CD4-positive, alpha-beta T cell (primary cell): ENCODE data around the gene PPOX. TPM values are rescaled to one million over a fixed set of nuclear protein-coding genes. Genes with fewer than 3 reads are reported as not detected.
A peak's percentile ranks its signal among the peaks of the same experiment; 100 is the strongest.

Experiments used
- ATAC-seq: fragments of 200-7000 bp; cut with Tn5 transposase; one replicate; pipeline ENCODE4 v1.10.0; 2022; ENCODE audit warnings: mild to moderate bottlenecking; ENCODE audit not compliant: poor library complexity
- CTCF ChIA-PET: fragments of 350-600 bp; sonication (Branson Sonifier 250); formaldehyde crosslinking; loops from one replicate; lab custom pipeline; 2021; ENCODE audit warnings: antibody characterized with exemption, inconsistent platforms; lab: Charles Lee
- POLR2A ChIA-PET: fragments of 350-600 bp; sonication (Branson Sonifier 250); formaldehyde crosslinking; loops from one replicate; lab custom pipeline; 2021; ENCODE audit warnings: antibody characterized with exemption, inconsistent platforms; lab: Charles Lee
- DNase-seq, 14 experiments: peaks; one replicate each; pipeline ENCODE4 v3.0.0-alpha.2; 2013 to 2020; ENCODE audit warnings: mixed read lengths in 2 of 14
- H3K27ac ChIP-seq, 2 donors: one replicate each; pipeline versions ENCODE4 v1.5.1 to v1.7.0; 2013; ENCODE audit warnings: low read length in 2 of 2, low read depth in 1 of 2, mild to moderate bottlenecking in 1 of 2
- H3K27me3 ChIP-seq, 2 experiments: 1 replicate in 1 of 2; 2 replicates in 1 of 2; pipeline versions ENCODE4 v1.6.1 to v1.7.0; 2013; ENCODE audit warnings: low read length in 2 of 2, control low read depth in 1 of 2, mild to moderate bottlenecking in 1 of 2, moderate library complexity in 1 of 2; ENCODE audit not compliant: insufficient read depth in 2 of 2, control insufficient read depth in 1 of 2
- H3K36me3 ChIP-seq: one replicate; pipeline ENCODE4 v1.6.1; 2013; ENCODE audit warnings: low read length, control low read depth; ENCODE audit not compliant: insufficient read depth
- H3K4me1 ChIP-seq: one replicate; pipeline ENCODE4 v1.6.1; 2013; ENCODE audit warnings: low read length, control low read depth; ENCODE audit not compliant: insufficient read depth
- H3K4me3 ChIP-seq: one replicate; pipeline ENCODE4 v1.5.1; 2013; ENCODE audit warnings: mild to moderate bottlenecking, low read length, moderate library complexity
- H3K9me3 ChIP-seq, 2 experiments: 1 replicate in 1 of 2; 2 replicates in 1 of 2; pipeline versions ENCODE4 v1.6.1 to v1.7.0; 2013; ENCODE audit warnings: low read length in 2 of 2, mild to moderate bottlenecking in 2 of 2, control low read depth in 1 of 2, moderate library complexity in 1 of 2; ENCODE audit not compliant: control insufficient read depth in 1 of 2, insufficient read depth in 1 of 2
- H3K27ac Mint-ChIP-seq: one replicate; pipeline ENCODE4 v1.8.0; 2020; ENCODE audit warnings: mixed read lengths
- H3K27me3 Mint-ChIP-seq: one replicate; pipeline ENCODE4 v1.8.0; 2021; ENCODE audit warnings: mixed read lengths
- H3K36me3 Mint-ChIP-seq: one replicate; pipeline ENCODE4 v1.8.0; 2021; ENCODE audit warnings: low read depth, mixed read lengths
- H3K4me1 Mint-ChIP-seq: one replicate; pipeline ENCODE4 v1.8.0; 2021; ENCODE audit warnings: low read depth, mixed read lengths
- H3K4me3 Mint-ChIP-seq: one replicate; pipeline ENCODE4 v1.8.0; 2020; ENCODE audit warnings: mild to moderate bottlenecking, mixed read lengths
- H3K9me3 Mint-ChIP-seq: one replicate; pipeline ENCODE4 v1.8.0; 2020; ENCODE audit warnings: mixed read lengths
- intact Hi-C, 2 experiments: fragments of 100-400 bp; cut with DNase I in 1 of 2; cut with micrococcal nuclease in 1 of 2; formaldehyde crosslinking; loops; one replicate each; pipeline versions ENCODE4 v1.15.1 to v1.9.0; 2023 to 2025; cut with DNase I, micrococcal nuclease
- total RNA-seq, 174 experiments: library from RNA in 2 of 174; stranded (reverse) in 2 of 174; gene quantifications; one replicate each; pipeline ENCODE4 v1.2.3 and lab custom pipeline; 2021 to 2026
- TF ChIP-seq, protein P1 (sequence below): fragments of 200-600 bp; IDR thresholded peaks from one replicate; pipeline ENCODE4 v1.8.0; 2022; ENCODE audit warnings: antibody characterized with exemption, mild to moderate bottlenecking

PPOX gene
- total RNA-seq, 2 experiments from 2014 or later, result 28.6 to 31.5 TPM

DNA sequence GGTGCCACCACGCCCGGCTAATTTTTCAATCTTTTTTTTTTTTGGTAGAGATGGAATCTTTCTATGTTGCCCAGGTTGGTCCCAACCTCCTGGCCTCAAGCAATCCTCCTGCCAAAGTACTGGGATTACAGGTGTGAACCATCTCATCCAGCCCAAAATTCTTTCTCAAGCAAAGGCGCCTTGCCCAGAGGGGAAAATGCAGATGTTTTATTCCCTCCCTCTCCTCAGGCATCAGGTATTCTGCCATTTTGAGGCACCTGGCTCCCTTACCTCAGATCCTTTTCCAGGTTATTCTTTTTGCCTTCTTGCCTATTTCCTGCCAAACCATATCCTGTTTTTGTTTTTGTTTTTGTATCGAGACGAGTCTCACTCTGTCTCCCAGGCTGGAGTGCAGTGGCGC is 22.2 kb downstream of the PPOX start:
- Mint-ChIP-seq H3K27ac (peak overlapping the region; percentile 37), H3K4me1 (peaks cover 74% of the 10 kb centered on the region)
- TF ChIP-seq, protein P1, sequence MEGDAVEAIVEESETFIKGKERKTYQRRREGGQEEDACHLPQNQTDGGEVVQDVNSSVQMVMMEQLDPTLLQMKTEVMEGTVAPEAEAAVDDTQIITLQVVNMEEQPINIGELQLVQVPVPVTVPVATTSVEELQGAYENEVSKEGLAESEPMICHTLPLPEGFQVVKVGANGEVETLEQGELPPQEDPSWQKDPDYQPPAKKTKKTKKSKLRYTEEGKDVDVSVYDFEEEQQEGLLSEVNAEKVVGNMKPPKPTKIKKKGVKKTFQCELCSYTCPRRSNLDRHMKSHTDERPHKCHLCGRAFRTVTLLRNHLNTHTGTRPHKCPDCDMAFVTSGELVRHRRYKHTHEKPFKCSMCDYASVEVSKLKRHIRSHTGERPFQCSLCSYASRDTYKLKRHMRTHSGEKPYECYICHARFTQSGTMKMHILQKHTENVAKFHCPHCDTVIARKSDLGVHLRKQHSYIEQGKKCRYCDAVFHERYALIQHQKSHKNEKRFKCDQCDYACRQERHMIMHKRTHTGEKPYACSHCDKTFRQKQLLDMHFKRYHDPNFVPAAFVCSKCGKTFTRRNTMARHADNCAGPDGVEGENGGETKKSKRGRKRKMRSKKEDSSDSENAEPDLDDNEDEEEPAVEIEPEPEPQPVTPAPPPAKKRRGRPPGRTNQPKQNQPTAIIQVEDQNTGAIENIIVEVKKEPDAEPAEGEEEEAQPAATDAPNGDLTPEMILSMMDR, result no peak

DNA sequence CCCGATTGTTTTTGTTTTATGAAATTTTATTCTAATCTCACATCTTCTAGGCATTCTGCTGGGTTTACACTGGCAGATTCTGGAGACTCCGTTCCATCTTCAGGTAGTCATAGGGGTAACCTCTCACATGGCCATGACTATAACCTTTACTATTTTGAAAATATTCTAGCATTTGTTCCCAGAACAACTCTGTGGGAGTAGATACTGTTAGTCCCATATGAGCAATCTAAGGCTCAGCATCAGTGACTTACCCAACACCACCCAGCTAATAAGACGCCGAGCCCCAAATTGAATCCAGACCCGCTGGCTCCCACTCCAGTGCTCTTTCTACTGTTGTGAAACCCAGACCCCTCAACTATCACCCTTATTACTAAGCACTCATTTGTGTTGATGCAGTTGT is 22.8 kb downstream of the PPOX start:
- H3K9me3 ChIP-seq, result no peaks in the 10 kb centered on the region
- peaks cover 86% of the 10 kb centered on the region for H3K4me1 ChIP-seq
- Mint-ChIP-seq H3K4me1 (peaks cover 69% of the 10 kb centered on the region), H3K36me3 (no peaks in the 10 kb centered on the region), H3K27ac (peak overlapping the region; percentile 37), H3K9me3 (no peaks in the 10 kb centered on the region), H3K4me3 (no peak overlapping the region), H3K27me3 (no peaks in the 10 kb centered on the region)
- ChIA-PET POLR2A (interaction anchor here (0.7 to 6.0 kb wide), 3 partner anchors 13 to 37 kb away, joined by 3 to 59 read pairs (median 4); partner anchors contain the start of genes NDUFS2, PPOX and TOMM40L), CTCF (interaction anchor here (0.6 kb wide), 1 partner anchor 145 kb away, joined by 3 read pairs; no protein-coding TSS in a partner anchor)
- ATAC-seq, result no peak
- intact Hi-C loops, result no loop called here
- TF ChIP-seq, protein P1, result no peak
- H3K36me3 ChIP-seq, result no peaks in the 10 kb centered on the region
- H3K27me3 ChIP-seq, result no peaks in the 10 kb centered on the region
- no peak for DNase-seq
- H3K27ac ChIP-seq, result no peak overlapping the region
- H3K4me3 ChIP-seq, result no peak overlapping the region

More for the DNA sequence above, 22.2 kb downstream of the PPOX start:
- Histone ChIP-seq H3K36me3 (no peaks in the 10 kb centered on the region), H3K4me3 (no peak overlapping the region), H3K27me3 (no peaks in the 10 kb centered on the region), H3K4me1 (peaks cover 89% of the 10 kb centered on the region), H3K27ac (peak overlapping the region in 1 of 2 donors; percentile 33), H3K9me3 (no peaks in the 10 kb centered on the region)
- H3K4me3 Mint-ChIP-seq, result no peak overlapping the region
- DNase-seq, result peak in 1 of 14 experiments; percentile 3
- no peaks in the 10 kb centered on the region for H3K27me3 Mint-ChIP-seq
- intact Hi-C loops, result no loop called here
- CTCF ChIA-PET, result interaction anchor here (0.6 kb wide), 1 partner anchor 144 kb away, joined by 3 read pairs; no protein-coding TSS in a partner anchor
- POLR2A ChIA-PET, result interaction anchor here (1.1 to 6.0 kb wide), 2 partner anchors 13 to 37 kb away, joined by 3 to 59 read pairs; partner anchors contain the start of gene NDUFS2
- ATAC-seq, result no peak
- no peaks in the 10 kb centered on the region for H3K36me3 Mint-ChIP-seq
- no peaks in the 10 kb centered on the region for H3K9me3 Mint-ChIP-seq

DNA sequence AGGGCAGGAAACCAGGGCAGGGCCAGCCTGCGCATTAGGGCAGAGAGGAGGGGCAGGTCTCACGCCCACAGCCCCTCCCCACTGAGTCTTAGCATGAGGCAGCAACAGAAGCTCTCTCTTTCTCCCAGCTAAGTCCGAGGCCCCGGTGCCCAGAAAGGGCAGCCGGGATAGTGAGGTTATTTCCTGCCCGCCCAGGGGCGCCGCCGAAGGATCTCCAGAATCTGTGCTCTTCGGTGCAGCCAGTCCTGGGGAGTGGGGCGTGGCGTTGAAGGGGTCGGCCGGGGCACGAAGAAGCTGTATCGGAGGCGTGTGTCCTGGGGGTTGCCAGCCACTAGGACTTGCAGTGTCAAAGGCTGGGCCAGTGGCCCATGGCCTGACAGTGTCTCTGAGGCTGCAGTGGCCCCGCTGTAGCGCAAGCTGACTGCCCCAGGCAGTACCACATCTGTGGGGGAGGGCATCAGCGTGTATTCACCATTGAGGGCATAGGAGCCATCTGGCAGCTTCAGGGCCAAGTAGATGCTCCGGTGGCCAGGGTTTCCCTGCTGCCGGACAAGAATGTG is 24.8 kb downstream of the PPOX start:
- no peak overlapping the region for H3K27ac ChIP-seq
- Mint-ChIP-seq H3K27me3 (no peaks in the 10 kb centered on the region), H3K27ac (no peak overlapping the region), H3K9me3 (no peaks in the 10 kb centered on the region), H3K36me3 (no peaks in the 10 kb centered on the region), H3K4me3 (no peak overlapping the region), H3K4me1 (peaks cover 61% of the 10 kb centered on the region)
- ChIA-PET CTCF (interaction anchor here (1.9 to 2.4 kb wide), 4 partner anchors 9 to 34 kb away, joined by 7 to 14 read pairs (median 8); partner anchors contain the start of genes B4GALT3, PPOX and TOMM40L), POLR2A (interaction anchor here (2.0 to 4.1 kb wide), 5 partner anchors 8 to 35 kb away, joined by 4 to 22 read pairs (median 15); partner anchors contain the start of genes NDUFS2, PPOX and TOMM40L)
- no peaks in the 10 kb centered on the region for H3K36me3 ChIP-seq
- H3K4me1 ChIP-seq, result peaks cover 88% of the 10 kb centered on the region
- DNase-seq, result no peak
- H3K9me3 ChIP-seq, result no peaks in the 10 kb centered on the region
- intact Hi-C loops, result loop anchor here in 1 of 2 experiments (5.0 kb wide), 1 partner anchor 191 kb away; no protein-coding TSS in a partner anchor
- no peaks in the 10 kb centered on the region for H3K27me3 ChIP-seq
- TF ChIP-seq, protein P1, result no peak
- no peak overlapping the region for H3K4me3 ChIP-seq
- ATAC-seq, result no peak
